Large intestine (tissue), 3 donors: ENCODE results near the gene MAML2. TPM values are rescaled to one million over a fixed set of nuclear protein-coding genes. Genes with fewer than 3 reads are reported as not detected.

Experiments used
- DNase-seq, 2 donors: peaks; one replicate each; pipeline versions ENCODE4 v3.0.0 to v3.0.0-alpha.2; 2013
- H3K27ac ChIP-seq: one replicate; pipeline ENCODE4 v1.5.1; 2013; ENCODE audit warnings: low read length
- H3K27me3 ChIP-seq: 2 replicates; pipeline ENCODE4 v1.6.1; 2013; ENCODE audit warnings: low read length; ENCODE audit not compliant: control insufficient read depth, insufficient read depth
- H3K36me3 ChIP-seq: 2 replicates; pipeline ENCODE4 v1.6.1; 2013; ENCODE audit warnings: low read length; ENCODE audit not compliant: control insufficient read depth, insufficient read depth
- H3K4me1 ChIP-seq: one replicate; pipeline ENCODE4 v1.6.1; 2013; ENCODE audit warnings: low read length; ENCODE audit not compliant: control insufficient read depth, insufficient read depth
- H3K4me3 ChIP-seq: one replicate; pipeline ENCODE4 v1.5.1; 2013; ENCODE audit warnings: low read length
- H3K9me3 ChIP-seq: one replicate; pipeline ENCODE4 v1.6.1; 2013; ENCODE audit warnings: mild to moderate bottlenecking, low read depth, low read length, moderate library complexity; ENCODE audit not compliant: control insufficient read depth
- WGBS: methylation state at CpG from one replicate; pipeline ENCODE4 v1.1.5; 2013; ENCODE audit warnings: low lambda C conversion rate; ENCODE audit not compliant: insufficient coverage; 5-methylcytosine and 5-hydroxymethylcytosine counted together
- polyA plus RNA-seq: library from polyadenylated mRNA; unstranded; fragments of 120-200 nt; gene quantifications from one replicate; pipeline ENCODE4 v1.2.1, GENCODE V29; 2013

The MAML2 gene
- polyA plus RNA-seq, 1 donor: 11.2 TPM

GRCh38 chr11:96318399-96318798, 24.6 kb downstream of the MAML2 start:
- Histone ChIP-seq H3K4me3 (no peak overlapping the region), H3K27me3 (no peaks in the 10 kb centered on the region), H3K4me1 (peaks cover 13% of the 10 kb centered on the region), H3K9me3 (no peaks in the 10 kb centered on the region), H3K36me3 (peaks cover 2% of the 10 kb centered on the region), H3K27ac (no peak overlapping the region)
- DNase-seq: no peak
- WGBS: 100% methylated on average over 1 of the region's 1 CpG

GRCh38 chr11:96317985-96318384, 25.0 kb downstream of the MAML2 start:
- WGBS: 100% methylated on average over 2 of the region's 2 CpGs
- DNase-seq: no peak
- Histone ChIP-seq H3K27ac (no peak overlapping the region), H3K36me3 (peaks cover 2% of the 10 kb centered on the region), H3K4me1 (peaks cover 13% of the 10 kb centered on the region), H3K27me3 (no peaks in the 10 kb centered on the region), H3K4me3 (no peak overlapping the region), H3K9me3 (no peaks in the 10 kb centered on the region)

GRCh38 chr11:96317571-96317970, 25.4 kb downstream of the MAML2 start:
- no CpG with 5 or more reads among the region's 2 CpGs for WGBS
- H3K27ac ChIP-seq: no peak overlapping the region
- H3K36me3 ChIP-seq: peaks cover 2% of the 10 kb centered on the region
- H3K4me1 ChIP-seq: peaks cover 13% of the 10 kb centered on the region
- no peak overlapping the region for H3K4me3 ChIP-seq
- H3K9me3 ChIP-seq: no peaks in the 10 kb centered on the region
- no peak for DNase-seq
- no peaks in the 10 kb centered on the region for H3K27me3 ChIP-seq

GRCh38 chr11:96316869-96317268, 26.1 kb downstream of the MAML2 start:
- no peak for DNase-seq
- no peak overlapping the region for H3K4me3 ChIP-seq
- no peak overlapping the region for H3K27ac ChIP-seq
- peaks cover 2% of the 10 kb centered on the region for H3K36me3 ChIP-seq
- H3K4me1 ChIP-seq: peaks cover 13% of the 10 kb centered on the region
- H3K9me3 ChIP-seq: no peaks in the 10 kb centered on the region
- H3K27me3 ChIP-seq: no peaks in the 10 kb centered on the region
- WGBS: no CpG with 5 or more reads among the region's 3 CpGs

GRCh38 chr11:96315476-96315875, 27.5 kb downstream of the MAML2 start:
- H3K27ac ChIP-seq: no peak overlapping the region

GRCh38 chr11:96314326-96315020, 28.5 kb downstream of the MAML2 start:
- peak in 1 of 2 donors; percentile 49 for DNase-seq
- Histone ChIP-seq H3K4me1 (peaks cover 23% of the 10 kb centered on the region), H3K4me3 (no peak overlapping the region), H3K9me3 (no peaks in the 10 kb centered on the region), H3K27ac (no peak overlapping the region), H3K27me3 (no peaks in the 10 kb centered on the region), H3K36me3 (peaks cover 2% of the 10 kb centered on the region)
- no CpG with 5 or more reads among the region's 4 CpGs for WGBS

More at GRCh38 chr11:96315476-96315875, 27.5 kb downstream of the MAML2 start:
- no peaks in the 10 kb centered on the region for H3K27me3 ChIP-seq
- H3K36me3 ChIP-seq: peaks cover 2% of the 10 kb centered on the region
- H3K4me3 ChIP-seq: no peak overlapping the region
- no peaks in the 10 kb centered on the region for H3K9me3 ChIP-seq
- H3K4me1 ChIP-seq: peaks cover 19% of the 10 kb centered on the region
- no CpG with 5 or more reads among the region's 1 CpG for WGBS
- no peak for DNase-seq

- peaks cover 25% of the 10 kb centered on the region for H3K4me1 ChIP-seq
- no peak overlapping the region for H3K27ac ChIP-seq
- no peaks in the 10 kb centered on the region for H3K27me3 ChIP-seq
- DNase-seq: no peak
- WGBS: 89% methylated on average over 3 of the region's 6 CpGs
- H3K36me3 ChIP-seq: peaks cover 2% of the 10 kb centered on the region
- H3K4me3 ChIP-seq: no peak overlapping the region
- no peaks in the 10 kb centered on the region for H3K9me3 ChIP-seq
Measured at GRCh38 chr11:96313163-96313562, 29.8 kb downstream of the MAML2 start.

GRCh38 chr11:96311120-96311568, 31.9 kb downstream of the MAML2 start:
- Histone ChIP-seq H3K36me3 (no peaks in the 10 kb centered on the region), H3K4me1 (peaks cover 41% of the 10 kb centered on the region), H3K9me3 (no peaks in the 10 kb centered on the region), H3K4me3 (no peak overlapping the region), H3K27me3 (no peaks in the 10 kb centered on the region), H3K27ac (peak overlapping the region; percentile 47)
- WGBS: no CpG with 5 or more reads among the region's 2 CpGs
- peak; percentile 19 to 72 for DNase-seq

- H3K36me3 ChIP-seq: no peaks in the 10 kb centered on the region
- H3K27me3 ChIP-seq: no peaks in the 10 kb centered on the region
- peaks cover 44% of the 10 kb centered on the region for H3K4me1 ChIP-seq
- no peak overlapping the region for H3K27ac ChIP-seq
- WGBS: 100% methylated on average over 1 of the region's 1 CpG
- H3K4me3 ChIP-seq: no peak overlapping the region
- H3K9me3 ChIP-seq: no peaks in the 10 kb centered on the region
- DNase-seq: no peak
Measured at GRCh38 chr11:96310236-96310635, 32.8 kb downstream of the MAML2 start.

- Histone ChIP-seq H3K27me3 (no peaks in the 10 kb centered on the region), H3K27ac (no peak overlapping the region), H3K4me3 (no peak overlapping the region), H3K9me3 (no peaks in the 10 kb centered on the region), H3K36me3 (no peaks in the 10 kb centered on the region), H3K4me1 (peaks cover 40% of the 10 kb centered on the region)
- no peak for DNase-seq
- WGBS: no CpG with 5 or more reads among the region's 5 CpGs
Measured at GRCh38 chr11:96309643-96310017, 33.4 kb downstream of the MAML2 start.
